HepG2 (cell line): ENCODE results near the gene MAJIN. TPM values are rescaled to one million over a fixed set of nuclear protein-coding genes. Genes with fewer than 3 reads are reported as not detected.

Source experiments
- ARHGAP35 ChIP-seq: sonication (generic); formaldehyde crosslinking; IDR thresholded peaks from 2 replicates; pipeline ENCODE4 v1.9.0; 2022; ENCODE audit warnings: mild to moderate bottlenecking, inconsistent platforms, moderate library complexity, missing genetic modification reagents, borderline replicate concordance
- DMAP1 ChIP-seq: IDR thresholded peaks from 2 replicates; pipeline ENCODE4 v1.6.1; 2016
- ELF3 ChIP-seq: IDR thresholded peaks from 2 replicates; pipeline ENCODE4 v1.6.1; 2016; ENCODE audit warnings: missing genetic modification reagents, missing compliant biosample characterization
- FOXA1 ChIP-seq, 2 experiments: fragments of 450-650 bp in 1 of 2; sonication (generic) in 1 of 2; formaldehyde crosslinking in 1 of 2; IDR thresholded peaks; 2 replicates each; pipeline versions ENCODE4 v1.4.0 to v1.6.1; 2016 to 2020; ENCODE audit warnings: missing genetic modification reagents in 1 of 2
- FOXJ3 ChIP-seq: sonication (generic); formaldehyde crosslinking; IDR thresholded peaks from 2 replicates; pipeline ENCODE4 v1.4.0; 2020; ENCODE audit warnings: missing genetic modification reagents, mild to moderate bottlenecking, borderline replicate concordance
- MIXL1 ChIP-seq: IDR thresholded peaks from 2 replicates; pipeline ENCODE4 v1.6.1; 2016
- NR3C1 ChIP-seq: sonication (generic); formaldehyde crosslinking; IDR thresholded peaks from 2 replicates; pipeline ENCODE4 v1.4.0; 2020; ENCODE audit warnings: missing genetic modification reagents
- RFX5 ChIP-seq: IDR thresholded peaks from 2 replicates; pipeline ENCODE4 v1.6.1; 2011; ENCODE audit warnings: low read depth, low read length, improper control_type of control experiment
- RFXAP ChIP-seq: sonication (generic); formaldehyde crosslinking; IDR thresholded peaks from 2 replicates; pipeline ENCODE4 v1.4.0; 2020; ENCODE audit warnings: missing genetic modification reagents, borderline replicate concordance
- SKI ChIP-seq: fragments of 450-650 bp; IDR thresholded peaks from one replicate; pipeline ENCODE4 v1.6.1; 2018; ENCODE audit warnings: mild to moderate bottlenecking; ENCODE audit not compliant: partially characterized antibody
- SMARCE1 ChIP-seq: fragments of 450-650 bp; IDR thresholded peaks from 2 replicates; pipeline ENCODE4 v1.6.1; 2017; ENCODE audit warnings: borderline replicate concordance
- TGIF2 ChIP-seq: IDR thresholded peaks from 2 replicates; pipeline ENCODE4 v1.6.1; 2016; ENCODE audit warnings: control low read depth, missing compliant biosample characterization
- ZNF781 ChIP-seq: sonication (generic); formaldehyde crosslinking; IDR thresholded peaks from 2 replicates; pipeline ENCODE4 v1.5.1; 2020; ENCODE audit warnings: borderline replicate concordance, mild to moderate bottlenecking, missing genetic modification reagents; ENCODE audit errors: not compliant biosample characterization
- ZNF788 ChIP-seq: sonication (generic); formaldehyde crosslinking; IDR thresholded peaks from 2 replicates; pipeline ENCODE4 v1.5.0; 2020; ENCODE audit warnings: mild to moderate bottlenecking, missing genetic modification reagents, borderline replicate concordance
- polyA plus RNA-seq, 8 experiments: library from polyadenylated mRNA; depleted of rRNA in 3 of 8; stranded (reverse) in 7 of 8; unstranded in 1 of 8; fragments of >200 nt; fragmentation: Illumina TruSeq in 4 of 8; extraction: Trizol in 4 of 8; gene quantifications; 2 replicates each; pipeline versions ENCODE4 v1.2.1 to v1.2.3, GENCODE V29; 2011 to 2016; ENCODE audit warnings: low read depth in 4 of 8, missing spikeins in 1 of 8, mixed read lengths in 1 of 8; ENCODE audit not compliant: insufficient read depth in 1 of 8
- total RNA-seq, 5 experiments: library from RNA; depleted of rRNA; stranded (reverse); fragments of >200 nt; fragmentation: Illumina TruSeq; extraction: Trizol; gene quantifications; 2 replicates each; pipeline ENCODE4 v1.2.3, GENCODE V29; 2016; ENCODE audit warnings: low read depth in 1 of 5
- TF ChIP-seq, protein P1 (sequence below): sonication (generic); formaldehyde crosslinking; IDR thresholded peaks from 2 replicates; pipeline ENCODE4 v1.8.1; 2023; ENCODE audit warnings: mild to moderate bottlenecking, missing genetic modification reagents
- TF ChIP-seq, protein P2 (sequence below): IDR thresholded peaks from 2 replicates; pipeline ENCODE4 v1.6.1; 2016; ENCODE audit warnings: missing compliant biosample characterization, missing genetic modification reagents, borderline replicate concordance
- TF ChIP-seq, protein P3 (sequence below): sonication (generic); formaldehyde crosslinking; IDR thresholded peaks from 2 replicates; pipeline ENCODE4 v1.8.1; 2022; ENCODE audit warnings: mild to moderate bottlenecking, missing genetic modification reagents
- TF ChIP-seq, protein P4 (sequence below): IDR thresholded peaks from 2 replicates; pipeline ENCODE4 v1.6.1; 2016; ENCODE audit warnings: mild to moderate bottlenecking, missing biosample characterization, missing genetic modification reagents
- TF ChIP-seq, protein P5 (sequence below): sonication (generic); formaldehyde crosslinking; IDR thresholded peaks from 2 replicates; pipeline ENCODE4 v1.4.0; 2020; ENCODE audit warnings: missing genetic modification reagents, borderline replicate concordance
- TF ChIP-seq, protein P6 (sequence below): sonication (generic); formaldehyde crosslinking; IDR thresholded peaks from 2 replicates; pipeline ENCODE4 v1.5.0; 2020; ENCODE audit warnings: missing genetic modification reagents, mild to moderate bottlenecking, borderline replicate concordance
- TF ChIP-seq, protein P7 (sequence below): sonication (generic); formaldehyde crosslinking; IDR thresholded peaks from 2 replicates; pipeline ENCODE4 v1.4.0; 2020; ENCODE audit warnings: missing genetic modification reagents

The MAJIN gene
- total and polyA plus RNA-seq, 2 of the 13 experiments (the other 11 are each of a cell fraction or from before 2014, with no cell fraction given): not detected

DNA sequence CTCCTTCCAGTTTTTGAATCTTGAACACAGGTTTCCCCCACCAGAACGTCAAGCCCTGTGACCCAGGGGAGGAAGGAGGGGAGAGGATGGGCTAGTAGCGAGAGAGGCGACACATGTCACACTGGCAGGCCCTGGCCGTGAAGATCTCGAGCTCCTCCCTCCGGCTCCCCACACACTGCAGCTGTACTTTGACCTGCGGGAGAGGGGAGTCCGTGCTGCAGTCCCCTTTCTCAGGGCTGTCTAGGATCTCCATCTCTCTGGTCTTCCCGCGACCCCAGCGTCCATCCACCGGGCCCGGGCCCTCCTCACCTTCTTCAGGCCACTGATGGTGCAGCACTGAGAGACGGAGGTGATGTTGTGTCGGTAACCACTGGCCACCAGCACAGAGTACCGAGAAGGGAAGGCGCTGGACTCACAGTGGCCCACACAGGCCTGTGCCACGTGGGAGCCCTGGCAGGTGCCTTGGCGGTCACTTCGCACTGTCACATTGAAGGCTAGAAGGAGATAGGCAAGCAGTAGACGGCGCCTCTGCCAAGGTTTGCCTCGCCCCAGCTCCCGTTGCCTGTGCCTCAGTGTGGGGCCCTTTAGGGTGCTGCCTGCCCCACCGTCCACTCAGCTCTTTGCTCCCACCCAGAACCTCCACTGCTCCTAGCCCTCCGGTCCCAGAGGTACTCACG lies 37.1 kb downstream of the MAJIN start (continued):
- TF ChIP-seq DMAP1 (CRISPR knock-in tag) (no peak; the same call in none of the 2 replicates), SMARCE1 (no peak), TGIF2 (CRISPR knock-in tag) (peak; percentile 66; the same call in 1 of the 2 replicates), ELF3 (CRISPR knock-in tag) (0 out of 2 replicates have a peak, but pooled peaks have one; percentile 26), RFX5 (no peak), ARHGAP35 (CRISPR knock-in tag) (no peak), ZNF781 (no peak), FOXA1 (IDR thresholded peaks at IDR 0.05) (no peak), FOXA1 (CRISPR knock-in tag; IDR thresholded peaks at IDR 0.05) (no peak), MIXL1 (CRISPR knock-in tag) (no peak), SKI (no peak), NR3C1 (CRISPR knock-in tag) (no peak), ZNF788 (CRISPR knock-in tag) (no peak; the same call in 1 of the 2 replicates), RFXAP (CRISPR knock-in tag) (no peak), FOXJ3 (CRISPR knock-in tag) (no peak)
- TF ChIP-seq, protein P1, sequence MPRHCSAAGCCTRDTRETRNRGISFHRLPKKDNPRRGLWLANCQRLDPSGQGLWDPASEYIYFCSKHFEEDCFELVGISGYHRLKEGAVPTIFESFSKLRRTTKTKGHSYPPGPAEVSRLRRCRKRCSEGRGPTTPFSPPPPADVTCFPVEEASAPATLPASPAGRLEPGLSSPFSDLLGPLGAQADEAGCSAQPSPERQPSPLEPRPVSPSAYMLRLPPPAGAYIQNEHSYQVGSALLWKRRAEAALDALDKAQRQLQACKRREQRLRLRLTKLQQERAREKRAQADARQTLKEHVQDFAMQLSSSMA: no peak
- TF ChIP-seq, protein P2, sequence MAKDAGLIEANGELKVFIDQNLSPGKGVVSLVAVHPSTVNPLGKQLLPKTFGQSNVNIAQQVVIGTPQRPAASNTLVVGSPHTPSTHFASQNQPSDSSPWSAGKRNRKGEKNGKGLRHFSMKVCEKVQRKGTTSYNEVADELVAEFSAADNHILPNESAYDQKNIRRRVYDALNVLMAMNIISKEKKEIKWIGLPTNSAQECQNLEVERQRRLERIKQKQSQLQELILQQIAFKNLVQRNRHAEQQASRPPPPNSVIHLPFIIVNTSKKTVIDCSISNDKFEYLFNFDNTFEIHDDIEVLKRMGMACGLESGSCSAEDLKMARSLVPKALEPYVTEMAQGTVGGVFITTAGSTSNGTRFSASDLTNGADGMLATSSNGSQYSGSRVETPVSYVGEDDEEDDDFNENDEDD: peak; percentile 42; the same call in 1 of the 2 replicates
- TF ChIP-seq, protein P3, sequence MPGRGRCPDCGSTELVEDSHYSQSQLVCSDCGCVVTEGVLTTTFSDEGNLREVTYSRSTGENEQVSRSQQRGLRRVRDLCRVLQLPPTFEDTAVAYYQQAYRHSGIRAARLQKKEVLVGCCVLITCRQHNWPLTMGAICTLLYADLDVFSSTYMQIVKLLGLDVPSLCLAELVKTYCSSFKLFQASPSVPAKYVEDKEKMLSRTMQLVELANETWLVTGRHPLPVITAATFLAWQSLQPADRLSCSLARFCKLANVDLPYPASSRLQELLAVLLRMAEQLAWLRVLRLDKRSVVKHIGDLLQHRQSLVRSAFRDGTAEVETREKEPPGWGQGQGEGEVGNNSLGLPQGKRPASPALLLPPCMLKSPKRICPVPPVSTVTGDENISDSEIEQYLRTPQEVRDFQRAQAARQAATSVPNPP (CRISPR knock-in tag): no peak
- TF ChIP-seq, protein P4, sequence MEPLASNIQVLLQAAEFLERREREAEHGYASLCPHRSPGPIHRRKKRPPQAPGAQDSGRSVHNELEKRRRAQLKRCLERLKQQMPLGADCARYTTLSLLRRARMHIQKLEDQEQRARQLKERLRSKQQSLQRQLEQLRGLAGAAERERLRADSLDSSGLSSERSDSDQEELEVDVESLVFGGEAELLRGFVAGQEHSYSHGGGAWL (CRISPR knock-in tag): no peak
- TF ChIP-seq, protein P5, sequence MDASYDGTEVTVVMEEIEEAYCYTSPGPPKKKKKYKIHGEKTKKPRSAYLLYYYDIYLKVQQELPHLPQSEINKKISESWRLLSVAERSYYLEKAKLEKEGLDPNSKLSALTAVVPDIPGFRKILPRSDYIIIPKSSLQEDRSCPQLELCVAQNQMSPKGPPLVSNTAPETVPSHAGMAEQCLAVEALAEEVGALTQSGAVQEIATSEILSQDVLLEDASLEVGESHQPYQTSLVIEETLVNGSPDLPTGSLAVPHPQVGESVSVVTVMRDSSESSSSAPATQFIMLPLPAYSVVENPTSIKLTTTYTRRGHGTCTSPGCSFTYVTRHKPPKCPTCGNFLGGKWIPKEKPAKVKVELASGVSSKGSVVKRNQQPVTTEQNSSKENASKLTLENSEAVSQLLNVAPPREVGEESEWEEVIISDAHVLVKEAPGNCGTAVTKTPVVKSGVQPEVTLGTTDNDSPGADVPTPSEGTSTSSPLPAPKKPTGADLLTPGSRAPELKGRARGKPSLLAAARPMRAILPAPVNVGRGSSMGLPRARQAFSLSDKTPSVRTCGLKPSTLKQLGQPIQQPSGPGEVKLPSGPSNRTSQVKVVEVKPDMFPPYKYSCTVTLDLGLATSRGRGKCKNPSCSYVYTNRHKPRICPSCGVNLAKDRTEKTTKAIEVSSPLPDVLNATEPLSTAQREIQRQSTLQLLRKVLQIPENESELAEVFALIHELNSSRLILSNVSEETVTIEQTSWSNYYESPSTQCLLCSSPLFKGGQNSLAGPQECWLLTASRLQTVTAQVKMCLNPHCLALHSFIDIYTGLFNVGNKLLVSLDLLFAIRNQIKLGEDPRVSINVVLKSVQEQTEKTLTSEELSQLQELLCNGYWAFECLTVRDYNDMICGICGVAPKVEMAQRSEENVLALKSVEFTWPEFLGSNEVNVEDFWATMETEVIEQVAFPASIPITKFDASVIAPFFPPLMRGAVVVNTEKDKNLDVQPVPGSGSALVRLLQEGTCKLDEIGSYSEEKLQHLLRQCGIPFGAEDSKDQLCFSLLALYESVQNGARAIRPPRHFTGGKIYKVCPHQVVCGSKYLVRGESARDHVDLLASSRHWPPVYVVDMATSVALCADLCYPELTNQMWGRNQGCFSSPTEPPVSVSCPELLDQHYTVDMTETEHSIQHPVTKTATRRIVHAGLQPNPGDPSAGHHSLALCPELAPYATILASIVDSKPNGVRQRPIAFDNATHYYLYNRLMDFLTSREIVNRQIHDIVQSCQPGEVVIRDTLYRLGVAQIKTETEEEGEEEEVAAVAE (CRISPR knock-in tag): no peak
- TF ChIP-seq, protein P6, sequence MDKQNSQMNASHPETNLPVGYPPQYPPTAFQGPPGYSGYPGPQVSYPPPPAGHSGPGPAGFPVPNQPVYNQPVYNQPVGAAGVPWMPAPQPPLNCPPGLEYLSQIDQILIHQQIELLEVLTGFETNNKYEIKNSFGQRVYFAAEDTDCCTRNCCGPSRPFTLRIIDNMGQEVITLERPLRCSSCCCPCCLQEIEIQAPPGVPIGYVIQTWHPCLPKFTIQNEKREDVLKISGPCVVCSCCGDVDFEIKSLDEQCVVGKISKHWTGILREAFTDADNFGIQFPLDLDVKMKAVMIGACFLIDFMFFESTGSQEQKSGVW (CRISPR knock-in tag): no peak
- TF ChIP-seq, protein P7, sequence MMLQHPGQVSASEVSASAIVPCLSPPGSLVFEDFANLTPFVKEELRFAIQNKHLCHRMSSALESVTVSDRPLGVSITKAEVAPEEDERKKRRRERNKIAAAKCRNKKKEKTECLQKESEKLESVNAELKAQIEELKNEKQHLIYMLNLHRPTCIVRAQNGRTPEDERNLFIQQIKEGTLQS (CRISPR knock-in tag): no peak
